ENCODE results near the gene FAM174B.

- TF ChIP-seq POLR2A (IDR thresholded peaks at IDR 0.05; ENCODE audit: low read length) (no peak), GATA1 (IDR thresholded peaks at IDR 0.05; ENCODE audit: low read depth, low read length) (no peak)
Measured at GRCh38 chr15:92667970-92668485, 12.5 kb upstream of the FAM174B start.
